ENCODE results near the gene TCHP.

Gene TCHP

DNA sequence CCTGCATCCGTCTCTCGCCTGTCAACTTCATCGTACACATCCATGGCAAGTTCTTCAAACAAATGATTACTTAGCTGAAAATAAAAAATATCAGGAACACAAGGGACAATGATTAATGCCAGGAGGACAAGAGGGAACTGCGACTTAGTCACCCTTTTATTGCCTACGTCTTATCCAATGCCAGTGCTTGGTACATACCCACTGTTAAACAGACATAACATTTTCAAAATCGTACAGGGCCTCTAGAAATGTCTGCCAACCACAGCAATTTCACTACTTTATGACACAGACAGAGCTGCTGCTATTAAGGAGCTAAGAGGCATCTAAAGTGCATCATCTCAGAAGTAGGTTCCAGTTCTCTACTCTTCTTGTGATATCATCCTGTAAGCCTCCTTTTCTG lies 61.5 kb downstream of the TCHP start:
- DNase-seq (ENCODE audit: low read depth) = no peak

DNA sequence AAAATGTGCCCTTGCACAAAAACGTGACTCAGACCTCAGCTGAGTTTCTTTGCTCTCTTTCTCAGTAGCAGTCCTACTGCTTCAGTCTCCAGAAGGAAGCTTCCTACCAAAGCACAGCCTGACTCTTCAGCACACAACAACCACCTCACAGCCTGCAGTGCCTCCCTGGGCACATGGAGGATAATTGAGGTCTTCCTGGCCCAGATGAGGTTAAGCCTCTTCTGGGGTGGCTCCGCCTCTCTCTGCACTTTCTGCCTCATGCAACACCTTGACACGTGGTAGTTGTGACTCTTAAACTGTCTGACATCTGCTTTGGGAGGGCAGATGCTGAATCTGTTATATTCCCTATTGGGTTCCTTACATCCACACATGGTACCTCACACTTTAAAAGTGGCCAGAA lies 62.3 kb downstream of the TCHP start:
- DNase-seq (ENCODE audit: low read depth) = no peak

DNA sequence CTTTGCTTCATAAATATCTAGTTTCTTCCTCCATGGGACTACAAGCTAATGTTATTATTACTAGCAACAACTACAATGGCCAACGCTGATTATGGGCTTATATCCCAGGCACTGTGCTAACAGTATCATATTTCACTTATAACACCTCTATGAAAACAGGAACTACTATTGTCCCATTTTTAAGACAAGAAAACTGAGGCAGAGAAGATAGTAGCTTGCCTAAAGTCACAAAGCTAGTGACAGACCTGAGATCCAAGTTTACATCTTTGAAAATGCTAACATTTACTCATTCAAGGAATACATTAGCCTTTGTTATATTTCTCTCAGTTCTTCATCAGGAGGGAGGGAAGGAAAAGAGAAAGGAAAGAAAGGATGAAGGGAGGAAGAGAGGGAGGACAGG lies 63.3 kb downstream of the TCHP start:
- DNase-seq (ENCODE audit: low read depth) = no peak

DNA sequence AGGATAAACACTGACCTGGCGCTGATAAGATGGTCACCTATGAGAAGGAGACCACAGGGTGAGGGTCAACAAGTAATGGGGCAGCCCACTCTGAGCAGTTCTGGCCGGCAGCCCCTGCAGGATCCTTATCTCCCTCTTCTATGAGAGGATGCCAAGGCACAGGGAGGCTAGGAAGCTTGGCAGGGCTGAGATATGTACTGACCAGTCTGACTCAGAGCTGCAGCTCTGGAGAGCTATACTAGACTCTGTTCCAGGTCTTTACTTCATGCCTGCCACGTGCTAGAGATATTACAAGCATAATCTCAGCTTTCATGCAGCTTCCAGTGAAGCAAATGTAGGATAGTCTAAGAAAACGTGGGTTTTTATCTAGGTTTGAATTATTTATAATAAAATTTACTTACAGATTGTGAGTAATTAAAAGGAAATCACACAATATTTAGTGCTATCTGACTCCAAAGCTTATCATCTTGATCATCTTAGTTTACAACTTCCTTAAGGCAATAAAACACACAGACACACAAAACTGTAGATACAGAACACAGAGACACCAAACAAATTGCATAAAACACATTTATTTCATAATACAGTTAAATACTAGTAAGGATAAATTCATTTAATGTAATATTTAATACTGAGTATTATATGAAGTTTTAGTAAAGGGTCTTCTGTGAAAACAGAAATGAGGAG lies 63.8 kb downstream of the TCHP start:
- no peak for DNase-seq (ENCODE audit: low read depth)

DNA sequence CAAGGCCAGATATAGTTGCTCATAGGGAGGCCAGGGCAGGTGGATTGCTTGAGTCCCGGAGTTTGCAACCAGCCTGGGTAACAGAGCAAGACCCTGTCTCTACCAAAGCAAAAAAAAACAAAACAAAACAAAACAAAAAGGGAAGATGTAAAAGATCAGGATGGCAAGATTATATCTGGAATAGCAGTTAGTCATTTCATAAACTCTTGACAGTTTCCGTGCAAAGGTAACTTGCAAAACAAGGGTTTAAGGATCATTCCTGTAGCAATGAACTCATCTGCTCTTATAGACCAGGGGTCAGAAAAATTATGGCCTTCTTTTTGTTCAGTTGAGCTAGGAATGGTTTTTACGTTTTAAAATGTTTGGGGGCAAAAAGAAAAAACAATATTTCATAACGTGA lies 66.5 kb downstream of the TCHP start:
- no peak for DNase-seq (ENCODE audit: low read depth)

DNA sequence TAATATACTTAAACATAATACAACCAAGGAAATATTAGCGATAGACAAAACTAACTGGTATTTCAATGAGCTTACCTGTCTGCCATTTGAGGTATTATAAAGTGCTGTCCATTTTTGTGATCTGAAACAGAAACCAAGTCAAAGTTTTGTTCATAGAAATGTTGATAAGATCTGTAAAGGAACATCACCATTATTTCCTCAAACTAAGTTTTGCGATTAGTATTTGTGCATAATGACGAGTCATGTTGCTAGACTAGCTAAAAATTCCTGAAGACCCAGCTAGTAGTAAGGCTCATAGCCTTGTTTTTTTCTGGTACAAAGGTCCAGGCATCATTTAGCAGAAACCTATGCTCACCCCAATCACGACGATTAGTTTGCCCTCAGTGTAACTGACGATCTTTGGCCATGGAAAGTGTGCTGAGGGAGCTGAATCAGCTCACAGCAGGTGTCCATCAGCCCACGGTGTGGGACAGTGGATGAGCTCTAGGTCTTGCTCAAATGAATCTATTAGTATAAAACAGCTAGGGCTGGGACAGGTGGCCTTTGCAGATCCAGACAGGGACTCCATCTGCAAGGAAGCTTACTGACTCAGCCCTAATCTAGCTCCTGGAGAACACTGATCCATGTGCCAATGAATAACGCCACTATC lies 67.4 kb downstream of the TCHP start:
- DNase-seq (ENCODE audit: low read depth) = no peak

Measured in activated gamma-delta T cell treated with anti-CD3 and anti-CD28 coated beads, Interleukin-2, amount 50 U/mL, for 16 hours (primary cell).